ENCODE results near the gene KLHL35.

DNA sequence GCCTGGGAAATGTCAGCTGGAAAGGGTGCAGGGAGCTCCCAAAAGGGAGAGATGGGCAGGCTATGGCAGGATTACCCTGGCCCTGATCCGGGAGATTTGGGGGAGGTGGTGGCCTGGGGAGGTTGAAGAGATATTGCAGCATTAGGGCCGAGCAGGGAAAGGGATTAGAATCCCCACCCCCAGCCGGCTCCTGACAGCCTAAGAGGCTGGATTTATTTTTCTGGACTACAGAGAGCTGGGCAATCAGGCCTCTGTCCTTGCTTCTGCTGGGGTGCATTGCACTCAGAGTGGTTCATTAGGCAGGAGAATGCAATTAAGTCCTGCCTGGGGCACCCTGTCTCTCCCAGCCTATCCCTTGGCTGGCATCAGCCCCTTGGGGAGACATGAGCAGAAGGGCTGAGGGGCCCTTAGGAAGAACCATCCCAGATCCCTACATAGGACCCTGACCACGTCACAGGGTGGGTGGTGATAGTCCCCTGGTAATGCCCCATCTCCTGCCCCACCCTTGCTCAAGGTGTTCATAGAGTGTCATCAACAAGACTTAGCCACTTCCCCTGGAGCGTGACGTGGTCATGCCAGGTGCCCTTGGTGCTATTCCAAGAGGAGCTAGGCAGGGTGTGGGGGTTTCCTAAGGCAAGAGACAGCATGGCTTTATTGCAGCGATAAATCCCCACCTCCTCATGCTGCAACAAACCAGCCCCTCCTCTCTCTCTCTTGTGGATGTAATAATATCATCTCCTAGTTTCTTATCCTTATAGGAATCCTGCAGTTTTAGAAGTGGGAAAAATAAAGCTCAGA lies 38.4 kb upstream of the KLHL35 start:
- TF ChIP-seq POLR2AphosphoS5 (IDR thresholded peaks at IDR 0.05; ENCODE audit: low read depth, low read length) (no peak), TAF1 (IDR thresholded peaks at IDR 0.05; ENCODE audit: borderline replicate concordance, insufficient read depth, low read length) (no peak)

Measured in PFSK-1 (cell line).